GM21515 (cell line): ENCODE data around the gene ANKRD6.
"Not testable (repeated sequence)": the region's sequence is repeated elsewhere in the genome, so short reads cannot be mapped to it uniquely, and the experiment has no call there.

Experiments used
- ATAC-seq: cut with Tn5 transposase; IDR thresholded peaks from one replicate; pipeline ENCODE4 v1.9.1; 2021; ENCODE audit not compliant: unreplicated experiment

ANKRD6 gene

DNA sequence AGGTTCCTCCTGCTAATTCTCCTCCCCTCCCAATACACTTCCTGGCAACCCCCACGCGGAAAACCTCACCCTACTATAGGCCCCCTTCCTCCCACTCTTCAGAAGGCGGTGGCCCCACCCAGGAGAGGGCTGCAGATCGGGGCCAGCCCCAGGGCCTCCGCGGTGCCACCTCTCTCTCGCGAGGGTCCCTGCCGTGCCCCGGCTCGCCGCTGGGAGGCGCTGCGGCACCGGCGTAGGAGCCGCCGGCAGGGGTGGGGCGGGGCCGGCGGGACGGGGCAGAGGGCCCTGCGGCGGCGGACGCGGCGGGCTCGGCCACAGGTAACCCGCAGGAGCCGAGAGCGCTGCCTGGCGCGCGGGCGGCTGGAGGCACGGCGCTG, at the start of gene ANKRD6:
TSS of gene ANKRD6 (plus strand) at position 278 of the 377 bp plus-strand sequence. CDS start 133,825 bp downstream, outside the sequence.
- ATAC-seq: peak; percentile 96

- ATAC-seq: no peak
These were observed 47.7 kb upstream of the ANKRD6 start for GRCh38 chr6:89385156-89385667.

DNA sequence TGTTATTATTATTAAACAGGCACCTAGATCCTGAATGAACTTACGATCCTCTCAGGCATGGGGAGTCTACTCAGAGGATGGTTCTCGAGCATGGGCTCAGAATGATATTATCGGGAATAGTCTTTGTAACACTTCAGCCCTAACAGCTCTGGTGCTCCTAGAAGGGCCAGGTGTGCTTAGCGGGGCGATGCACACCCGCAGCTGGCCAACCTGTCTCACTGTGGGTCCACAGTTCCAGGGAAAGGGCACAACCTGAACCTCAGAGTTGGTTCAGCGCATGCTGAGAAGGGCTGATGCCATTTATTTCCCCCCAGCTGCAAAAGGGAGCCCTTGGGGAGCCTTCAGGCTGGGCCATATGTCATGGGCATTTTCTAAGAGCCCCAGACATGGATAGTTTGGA, 47.1 kb upstream of the ANKRD6 start:
- no peak for ATAC-seq

DNA sequence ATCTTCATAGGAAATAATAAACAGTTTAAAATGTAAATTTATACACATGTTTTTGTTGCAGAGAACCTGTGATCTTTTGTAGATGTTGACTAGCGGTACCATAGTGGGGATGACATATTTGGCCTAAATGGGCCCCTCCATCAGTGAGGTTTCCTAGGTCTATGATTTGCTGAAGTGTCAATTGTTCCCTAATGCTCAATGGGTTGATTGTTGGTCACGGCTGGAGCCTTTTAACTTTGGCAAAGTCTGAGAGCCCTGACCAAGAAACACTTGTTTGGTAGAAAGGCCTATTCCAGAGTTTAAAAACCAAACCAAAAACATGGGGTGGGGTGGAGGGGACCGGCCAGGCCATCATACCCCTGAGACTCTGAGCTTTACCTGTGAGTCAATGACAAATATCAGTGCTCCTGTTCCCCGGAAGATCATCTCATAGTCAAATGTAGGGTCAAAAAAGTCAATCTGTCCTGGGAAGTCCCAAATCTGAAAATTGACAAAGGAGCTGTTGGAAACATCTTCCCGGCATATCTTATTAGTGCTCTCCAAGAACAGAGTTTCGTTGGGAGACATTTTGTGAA, 45.9 kb upstream of the ANKRD6 start:
- ATAC-seq: peak; percentile 14

DNA sequence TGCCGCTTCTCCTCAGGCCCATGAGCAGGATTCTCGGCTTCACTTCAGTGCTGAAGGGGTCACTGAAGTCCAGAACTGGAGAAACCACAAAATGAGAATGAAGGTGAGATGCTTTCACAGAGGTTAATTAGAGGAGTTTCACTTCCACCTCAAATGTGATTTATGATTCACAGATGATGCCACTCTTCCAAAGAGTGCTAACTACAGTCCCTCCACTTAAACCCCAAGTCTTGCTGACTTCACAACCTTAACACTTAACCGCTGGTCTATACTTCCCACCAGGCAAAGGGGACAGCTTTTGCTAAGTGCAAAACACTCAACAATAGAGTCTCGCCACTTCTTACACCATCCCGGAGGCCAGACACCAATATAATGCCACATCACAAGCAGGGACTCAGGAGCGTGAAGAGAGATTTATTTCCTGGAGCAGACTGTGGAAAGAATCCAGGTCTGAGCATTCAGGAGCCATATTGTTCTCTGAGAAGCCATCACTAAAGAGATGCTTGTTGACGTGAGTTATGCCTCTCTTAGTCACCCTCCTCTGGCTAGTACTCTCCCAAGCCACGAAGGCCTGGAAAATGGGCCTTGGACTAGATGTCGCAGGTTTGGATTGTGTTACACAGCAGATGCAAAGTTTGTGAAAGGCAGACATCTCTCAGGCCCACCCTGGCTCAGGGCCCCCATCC, 45.3 kb upstream of the ANKRD6 start:
- ATAC-seq: peak; percentile 92

DNA sequence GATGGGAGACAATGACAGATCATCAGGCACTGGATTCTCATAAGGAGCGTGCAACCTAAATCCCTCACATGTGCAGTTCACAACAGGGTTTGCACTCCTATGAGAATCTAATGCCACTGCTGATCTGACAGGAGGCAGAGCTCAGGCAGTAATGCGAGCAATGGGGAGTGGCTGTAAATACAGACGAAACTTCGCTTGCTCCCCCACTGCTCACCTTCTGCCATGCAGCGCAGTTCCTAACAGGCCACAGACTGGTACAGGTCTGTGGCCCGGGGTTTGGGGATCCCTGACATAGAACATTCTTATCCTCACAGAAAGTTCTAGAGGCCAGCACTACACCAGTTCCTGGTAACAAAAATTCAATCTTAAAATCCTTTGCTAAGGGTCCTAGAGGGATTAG, 44.1 kb upstream of the ANKRD6 start:
- ATAC-seq: no peak

DNA sequence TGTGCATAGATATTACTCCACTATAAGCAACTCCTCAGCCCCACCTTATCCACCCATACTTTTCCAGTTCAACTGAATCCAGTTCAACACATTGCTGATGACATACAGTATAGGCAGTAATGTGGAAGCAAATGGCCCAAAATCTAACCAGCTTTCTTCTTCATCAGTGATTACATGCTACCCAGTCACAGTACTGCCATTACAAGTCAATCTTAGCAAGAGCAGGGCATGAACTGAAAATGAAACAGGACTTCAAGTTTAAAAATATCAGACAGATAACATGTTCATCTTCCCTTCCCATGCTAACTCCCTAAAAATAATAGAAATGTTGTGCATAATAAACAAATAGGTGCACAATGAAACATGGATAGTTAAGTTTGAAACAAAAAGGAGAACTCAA, 40.1 kb upstream of the ANKRD6 start:
- ATAC-seq: no peak

GRCh38 chr6:89393659-89394058, 39.3 kb upstream of the ANKRD6 start:
- no peak for ATAC-seq

DNA sequence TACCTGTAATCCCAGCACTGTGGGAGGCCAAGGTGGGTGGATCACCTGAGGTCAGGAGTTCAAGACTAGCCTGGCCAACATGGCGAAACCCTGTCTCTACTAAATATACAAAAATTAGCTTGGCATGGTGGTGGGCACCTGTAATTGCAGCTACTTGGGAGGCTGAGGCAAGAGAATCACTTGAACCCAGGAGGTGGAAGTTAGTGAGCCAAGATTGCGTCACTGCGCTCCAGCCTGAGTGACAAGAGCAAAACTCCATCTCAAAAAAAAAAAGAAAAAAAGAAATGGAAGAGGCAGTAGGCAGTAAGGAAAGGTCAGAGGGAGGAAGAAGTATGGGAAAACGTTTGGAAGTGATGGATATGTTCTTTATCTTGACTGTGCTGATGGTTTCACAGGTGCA, 35.1 kb upstream of the ANKRD6 start:
- ATAC-seq: not testable (repeated sequence)

DNA sequence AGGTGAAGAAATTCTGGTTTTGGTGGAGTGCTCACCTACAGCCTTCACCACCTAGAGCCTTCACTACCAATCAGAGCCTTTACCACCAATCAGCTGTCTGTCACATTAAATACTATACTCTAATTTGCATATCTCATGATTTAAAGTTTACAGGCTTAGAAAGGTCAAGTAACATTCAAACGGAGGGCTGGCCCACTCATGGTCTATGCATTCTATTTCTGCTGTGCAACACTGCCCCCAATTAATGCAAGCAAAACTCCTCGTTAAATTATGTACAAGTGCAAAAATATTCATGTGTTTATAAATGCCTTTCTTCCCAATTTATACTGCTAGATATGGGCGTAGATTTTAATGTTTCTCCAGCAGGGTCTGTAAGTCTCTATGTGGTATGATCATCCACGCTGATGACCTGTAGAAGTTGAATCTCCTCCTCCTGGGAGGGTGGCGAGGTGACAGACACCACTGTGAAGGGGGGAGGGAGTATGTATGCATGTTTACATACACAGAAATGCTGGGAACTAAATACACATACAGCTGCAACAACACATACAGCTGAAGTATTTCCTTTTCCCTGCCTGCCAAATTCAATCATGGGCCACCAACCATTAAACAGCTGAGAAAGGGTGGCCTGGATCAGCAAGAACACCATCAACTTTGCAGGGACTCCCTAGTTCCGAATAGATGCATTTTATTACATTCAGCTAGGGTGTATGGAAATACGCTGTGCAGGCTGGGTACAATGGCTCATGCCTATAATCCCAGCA, 34.0 kb upstream of the ANKRD6 start:
- no peak for ATAC-seq

- no peak for ATAC-seq
These were observed 32.9 kb upstream of the ANKRD6 start for GRCh38 chr6:89400050-89400449.

DNA sequence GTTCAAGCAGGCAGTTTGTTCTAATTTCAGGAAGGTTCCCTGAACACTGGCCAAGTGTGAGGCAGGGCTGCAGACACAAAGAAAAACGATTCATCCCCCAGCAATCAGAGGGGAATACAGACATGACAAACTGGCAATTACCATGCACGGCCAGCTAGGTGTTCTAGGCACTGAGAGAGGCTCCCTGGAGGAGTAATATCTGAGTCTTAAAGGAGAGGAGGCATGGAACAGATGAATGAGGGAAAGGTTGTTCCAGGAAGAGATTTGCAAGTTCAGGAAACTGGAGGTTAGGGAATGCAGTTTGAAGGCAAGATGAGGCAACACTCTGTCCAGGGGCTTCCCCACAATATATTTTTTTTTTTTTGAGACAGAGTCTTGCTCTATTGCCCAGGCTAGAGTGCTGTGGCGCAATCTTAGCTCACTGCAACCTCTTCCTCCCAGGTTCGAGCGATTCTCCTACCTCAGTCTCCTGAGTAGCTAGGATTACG, 32.0 kb upstream of the ANKRD6 start:
- no peak for ATAC-seq

- ATAC-seq: no peak
These were observed 30.2 kb upstream of the ANKRD6 start for GRCh38 chr6:89402776-89403175.

DNA sequence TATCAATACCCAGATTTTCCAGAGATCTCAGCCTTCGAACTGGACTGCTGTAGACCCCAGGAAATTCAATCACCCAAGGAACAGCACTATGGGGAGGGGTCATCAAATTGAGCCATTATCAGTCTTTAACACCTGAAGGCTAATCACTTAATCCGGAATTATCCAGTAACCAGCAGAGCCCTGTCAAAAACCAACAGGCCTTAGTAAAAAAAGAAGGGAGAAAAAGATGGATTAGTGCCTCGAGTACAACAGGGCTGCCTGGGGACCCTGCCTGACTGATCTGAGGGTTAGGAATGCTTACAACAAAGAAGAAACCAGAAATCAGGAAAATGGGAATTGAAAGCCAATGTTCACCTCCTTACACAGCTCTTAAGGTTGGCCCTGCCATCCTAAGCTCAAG, 28.4 kb upstream of the ANKRD6 start:
- no peak for ATAC-seq

DNA sequence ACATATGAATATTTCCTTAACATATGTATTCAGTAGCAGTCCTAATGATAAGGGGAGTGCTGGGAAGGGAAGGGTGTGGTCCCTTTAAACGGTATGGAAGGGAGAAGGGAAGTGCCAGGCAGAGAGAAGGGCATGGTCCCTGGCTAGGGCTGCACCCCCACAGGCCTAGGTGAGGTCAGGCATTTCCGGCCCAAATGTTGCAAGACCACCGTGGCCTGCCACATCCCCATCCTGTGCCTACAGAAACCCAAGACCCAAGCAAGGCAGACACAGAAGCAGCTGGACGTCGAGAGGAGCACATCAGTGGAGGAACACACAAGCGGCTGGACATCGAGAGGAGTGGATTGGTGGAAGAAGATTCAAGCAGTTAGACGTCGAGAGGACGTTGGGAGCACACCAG, 26.8 kb upstream of the ANKRD6 start:
- ATAC-seq: no peak

DNA sequence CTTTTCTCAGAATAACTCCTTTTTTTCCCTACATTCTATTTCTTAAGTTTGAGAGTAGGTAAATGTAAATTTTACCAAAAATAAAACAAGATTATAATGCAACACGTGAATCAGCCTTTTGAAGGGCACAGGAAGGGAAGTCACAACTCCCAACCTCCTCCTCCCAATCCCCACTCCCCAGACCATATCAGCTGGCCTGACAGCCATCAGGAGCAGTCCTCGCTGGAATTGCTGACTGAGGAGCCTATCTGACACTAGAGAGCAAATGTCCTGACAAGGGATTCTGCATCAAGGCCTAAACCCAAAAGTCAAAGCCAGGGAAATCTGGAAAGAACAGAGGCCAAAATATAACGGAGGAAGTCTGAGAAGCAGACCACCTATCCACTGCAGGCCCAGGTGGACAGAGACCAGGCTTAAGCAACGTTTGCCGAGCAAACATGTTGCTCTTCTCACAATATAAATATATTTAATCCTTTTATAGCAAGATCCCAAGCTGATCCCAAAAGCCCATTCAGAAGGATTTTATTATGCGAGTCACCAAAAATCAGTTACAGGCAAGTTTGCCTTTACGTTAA, 23.4 kb upstream of the ANKRD6 start:
- no peak for ATAC-seq

GRCh38 chr6:89410231-89410761, 22.7 kb upstream of the ANKRD6 start:
- no peak for ATAC-seq

- no peak for ATAC-seq
These were observed 22.2 kb upstream of the ANKRD6 start for GRCh38 chr6:89410788-89411144.

GRCh38 chr6:89411145-89412070, 21.5 kb upstream of the ANKRD6 start:
- ATAC-seq: peak; percentile 43
